Measurements from ENCODE around the gene FAM83B. TPM values are rescaled to one million over a fixed set of nuclear protein-coding genes. Genes with fewer than 3 reads are reported as not detected.
"Not testable (repeated sequence)": the region's sequence is repeated elsewhere in the genome, so short reads cannot be mapped to it uniquely, and the experiment has no call there.

The FAM83B gene
- total RNA-seq, 1 donor from 2014 or later: 0.29 TPM

DNA sequence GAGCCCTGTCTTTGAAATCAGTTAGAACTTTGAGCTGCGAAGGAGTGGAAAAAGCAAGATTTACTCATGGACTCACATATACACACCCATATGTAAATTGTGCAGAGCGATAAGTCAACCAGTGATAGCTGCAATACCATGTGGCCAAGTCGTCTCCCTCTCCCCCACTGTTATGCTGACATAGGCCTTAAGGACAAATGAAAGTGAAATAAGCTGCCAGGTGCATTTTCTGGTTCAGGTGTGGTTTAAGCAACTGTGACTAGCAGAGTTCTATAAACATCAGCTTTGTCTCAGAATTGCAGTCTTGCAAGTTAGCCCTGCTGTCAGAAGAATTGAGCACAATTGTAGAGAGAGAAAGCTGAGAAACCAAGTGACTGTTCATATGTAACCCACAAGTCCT lies 9.6 kb downstream of the FAM83B start:
- no peak for DNase-seq (ENCODE audit: extremely low read depth, low read depth, low spot score)

DNA sequence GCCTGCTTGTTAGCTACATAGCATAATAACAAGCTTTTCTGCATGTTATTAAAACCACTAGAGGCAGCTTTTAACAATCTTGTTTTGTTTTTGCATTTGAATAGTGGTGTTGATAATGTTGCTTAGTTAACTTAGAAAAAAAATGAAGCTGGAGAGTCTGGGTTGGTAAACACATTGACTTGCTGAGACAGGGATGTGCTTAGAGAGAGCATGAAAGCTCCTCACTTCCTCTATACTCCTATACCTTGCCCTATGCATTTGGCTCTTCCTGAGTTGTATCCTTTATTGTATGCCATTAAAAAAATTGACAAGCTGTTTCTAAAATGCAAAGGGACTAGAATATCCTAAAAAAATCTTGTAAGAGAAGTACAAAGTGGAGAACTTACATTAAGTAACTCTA lies 13.6 kb downstream of the FAM83B start:
- DNase-seq (ENCODE audit: extremely low read depth, low read depth, low spot score): no peak

DNA sequence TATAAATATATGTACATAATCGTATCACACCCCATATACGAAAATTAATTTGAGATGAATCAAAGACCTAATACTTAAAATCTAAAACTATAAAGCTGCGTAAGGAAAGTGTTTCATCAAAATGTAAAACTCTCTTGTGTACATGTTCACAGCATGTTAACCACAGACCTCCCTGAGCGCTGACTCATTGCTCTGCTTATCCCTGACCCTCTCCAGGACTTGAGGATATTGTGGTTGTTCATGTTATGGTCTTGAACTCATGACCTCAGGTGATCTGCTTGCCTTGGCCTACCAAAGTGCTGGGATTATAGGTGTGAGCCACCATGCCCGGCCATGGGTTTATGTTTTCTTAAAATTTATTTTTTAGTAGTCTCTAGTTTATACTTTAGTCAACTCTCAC lies 14.2 kb downstream of the FAM83B start:
- DNase-seq (ENCODE audit: extremely low read depth, low read depth, low spot score): no peak

DNA sequence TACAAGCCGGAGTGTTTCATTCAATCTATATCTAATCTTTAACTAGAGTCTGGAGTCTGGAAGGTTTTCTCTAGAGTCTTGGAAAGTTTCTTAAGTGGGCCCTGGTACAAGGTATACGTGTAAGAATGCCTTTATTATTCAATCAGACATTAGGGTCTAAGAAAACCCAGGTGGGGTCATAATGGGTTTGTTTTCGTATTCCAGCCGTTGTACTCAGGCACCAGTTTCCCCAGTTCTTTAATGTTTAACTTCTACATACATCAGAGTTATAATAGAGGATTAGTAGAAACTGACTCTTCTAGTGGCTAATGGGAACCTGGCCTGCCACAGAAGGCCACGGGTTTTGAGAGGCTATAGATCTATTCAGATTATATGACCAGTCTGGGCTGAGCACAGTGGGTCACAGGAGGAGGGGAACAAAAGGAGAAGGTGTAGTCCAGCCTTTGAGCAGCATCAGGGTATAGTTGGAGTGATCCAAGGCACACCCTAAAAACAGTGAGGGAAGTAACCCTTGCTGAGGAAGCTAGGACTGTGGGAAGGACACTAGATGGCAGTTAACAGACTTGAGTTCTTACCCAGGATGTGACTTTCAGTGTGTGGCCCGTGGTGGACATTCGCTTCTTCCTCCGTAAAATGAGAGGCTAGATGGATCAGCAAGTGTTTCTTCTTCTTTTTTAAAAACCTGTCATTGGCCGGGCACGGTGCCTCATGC lies 15.5 kb downstream of the FAM83B start:
- no peak for DNase-seq (ENCODE audit: extremely low read depth, low read depth, low spot score)

DNA sequence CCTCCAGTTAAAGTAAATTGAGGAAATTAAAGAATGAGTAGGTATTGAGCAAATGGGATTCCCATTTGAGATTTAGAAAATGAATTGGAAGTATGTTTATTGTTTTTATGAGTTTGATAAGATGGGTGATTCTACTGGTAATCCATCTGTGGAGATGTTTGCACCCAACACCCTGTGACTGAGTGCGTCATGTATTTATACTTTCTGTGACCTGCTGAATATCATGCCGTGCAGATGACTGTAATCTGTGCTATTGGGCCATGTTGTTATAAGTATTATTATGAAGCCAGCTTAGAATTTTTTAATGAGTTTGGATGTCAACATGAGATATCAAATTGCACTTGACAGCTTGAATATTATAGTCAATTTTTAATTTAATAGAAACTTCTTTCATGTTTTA lies 17.7 kb downstream of the FAM83B start:
- no peak for DNase-seq (ENCODE audit: extremely low read depth, low read depth, low spot score)

DNA sequence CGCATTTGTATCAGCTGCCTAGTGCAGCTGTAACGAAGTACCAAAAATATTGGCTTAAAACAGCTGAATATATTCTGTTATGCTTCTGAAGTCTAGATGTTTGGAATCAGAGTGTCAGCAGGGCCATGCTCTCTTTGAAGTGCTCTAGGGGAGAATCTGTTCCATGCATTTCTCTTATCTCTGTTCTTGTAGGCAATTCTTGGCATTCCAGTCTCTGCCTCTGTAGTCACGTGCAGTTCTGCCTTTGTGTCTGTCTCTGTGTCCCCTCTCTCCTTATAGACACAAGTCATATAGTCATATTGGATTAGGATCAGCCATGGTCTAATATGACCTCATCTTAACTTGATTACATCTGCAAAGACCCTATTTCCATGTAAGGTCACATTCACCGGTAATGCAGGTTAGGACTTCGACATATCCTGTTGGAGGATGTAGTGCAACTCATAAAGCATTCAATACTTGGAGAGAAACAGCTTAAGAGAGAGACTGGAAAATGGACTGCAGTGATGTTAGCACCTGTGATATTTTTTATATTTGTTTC lies 18.6 kb downstream of the FAM83B start:
- no peak for DNase-seq (ENCODE audit: extremely low read depth, low read depth, low spot score)

DNA sequence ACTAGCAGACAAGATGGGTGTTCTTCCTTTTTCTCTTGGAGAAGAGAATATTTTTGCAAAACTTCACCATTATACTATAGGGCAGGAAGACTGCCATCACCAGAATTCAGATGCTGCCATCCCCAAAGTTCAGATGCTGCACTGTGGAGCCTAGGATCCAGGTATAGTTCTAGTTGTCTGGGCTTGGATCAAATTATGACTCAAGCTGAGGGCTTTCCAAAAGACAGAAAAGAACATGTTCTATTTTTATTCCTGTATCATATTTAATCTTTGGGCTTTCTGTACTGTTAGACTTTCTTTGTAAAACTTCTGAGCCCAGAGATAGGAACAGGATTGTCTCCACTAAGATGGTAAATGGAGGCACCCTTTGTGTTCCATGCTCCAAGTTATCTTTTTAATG lies 22.0 kb downstream of the FAM83B start:
- DNase-seq (ENCODE audit: extremely low read depth, low read depth, low spot score): no peak

DNA sequence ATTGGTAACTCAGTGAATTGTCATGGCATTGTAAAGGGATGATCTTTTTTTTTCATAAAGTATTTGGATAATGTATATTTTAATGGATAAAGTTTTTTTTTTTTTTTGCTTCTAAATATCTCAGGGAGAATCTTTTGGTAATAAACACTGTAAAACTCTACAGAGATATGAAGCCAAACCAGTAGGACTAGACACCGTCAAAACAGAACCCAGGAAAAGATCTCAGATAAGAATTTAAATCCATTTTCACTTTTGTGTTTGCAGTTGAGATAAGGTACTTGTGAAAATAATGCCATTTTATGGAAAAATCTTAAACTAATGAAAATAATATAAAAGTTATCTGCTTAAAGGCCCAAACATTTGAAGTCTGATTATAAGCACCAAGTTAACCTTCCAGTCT lies 27.0 kb downstream of the FAM83B start:
- DNase-seq (ENCODE audit: extremely low read depth, low read depth, low spot score): no peak

DNA sequence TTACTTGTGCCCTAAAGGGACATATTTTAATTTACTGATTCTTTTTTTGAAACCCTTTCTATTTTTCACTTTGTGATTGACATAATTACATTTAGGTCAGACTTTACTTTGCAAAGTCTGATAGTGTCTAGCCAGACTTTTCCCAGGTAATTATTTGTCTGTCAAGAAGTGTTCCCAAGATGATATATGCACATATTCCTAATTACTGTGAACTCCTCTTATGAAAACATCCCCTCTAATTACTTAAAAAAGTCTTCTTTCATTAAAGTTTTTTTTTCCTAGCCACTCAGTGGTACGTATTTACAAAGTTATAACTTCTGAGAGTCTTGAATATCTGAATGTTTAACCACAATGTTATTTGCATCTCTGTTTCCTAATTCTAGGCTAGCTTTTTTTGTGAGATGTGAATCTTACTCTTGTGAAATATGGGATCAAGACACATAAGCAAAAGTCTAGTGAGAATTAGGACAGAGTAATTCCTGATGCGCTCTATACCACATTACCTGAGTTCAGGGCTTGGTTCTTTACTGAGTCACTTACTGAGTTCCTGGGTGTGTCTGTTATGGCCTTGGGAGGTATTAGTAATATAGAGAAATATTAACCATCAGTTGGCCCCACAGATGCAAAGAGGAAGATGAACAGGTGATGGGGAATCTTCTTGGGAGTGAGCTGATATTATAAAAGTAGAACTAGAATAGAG lies 27.9 kb downstream of the FAM83B start:
- no peak for DNase-seq (ENCODE audit: extremely low read depth, low read depth, low spot score)

DNA sequence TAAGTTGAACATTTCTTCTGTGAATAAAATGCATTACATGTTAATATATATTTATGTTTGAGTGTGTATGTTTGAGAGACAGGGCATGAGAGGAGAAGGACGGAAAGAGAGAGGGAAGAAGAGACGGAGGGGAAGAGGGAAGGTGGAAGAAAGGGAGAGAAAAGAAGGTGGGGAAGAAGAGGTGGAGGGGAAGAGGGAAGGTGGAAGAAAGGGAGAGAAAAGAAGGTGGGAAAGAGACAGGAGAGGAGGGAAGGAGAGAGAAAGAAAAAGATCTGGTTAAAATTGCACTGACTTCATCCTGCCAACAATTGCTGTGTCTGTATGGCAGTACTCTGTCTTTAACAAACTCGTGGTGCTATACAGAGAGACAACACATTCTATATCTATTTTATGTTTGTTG lies 29.0 kb downstream of the FAM83B start:
- no peak for DNase-seq (ENCODE audit: extremely low read depth, low read depth, low spot score)

DNA sequence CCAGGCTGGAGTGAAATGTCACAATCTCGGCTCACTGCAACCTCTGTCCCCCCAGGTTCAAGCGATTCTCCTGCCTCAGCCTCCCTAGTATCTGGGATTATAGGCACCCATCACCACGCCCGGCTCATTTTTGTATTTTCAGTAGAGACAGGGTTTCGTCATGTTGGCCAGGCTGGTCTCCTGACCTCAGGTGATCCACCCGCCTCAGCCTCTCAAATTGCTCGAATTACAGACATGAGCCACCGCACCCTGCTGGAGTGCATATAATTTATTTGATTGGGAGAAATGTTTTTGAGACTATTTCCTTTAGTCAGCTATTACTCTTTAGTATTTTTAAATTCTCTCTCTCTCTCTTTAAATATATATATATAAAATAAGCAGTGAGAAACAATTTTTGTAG lies 29.8 kb downstream of the FAM83B start:
- DNase-seq (ENCODE audit: extremely low read depth, low read depth, low spot score): no peak

DNA sequence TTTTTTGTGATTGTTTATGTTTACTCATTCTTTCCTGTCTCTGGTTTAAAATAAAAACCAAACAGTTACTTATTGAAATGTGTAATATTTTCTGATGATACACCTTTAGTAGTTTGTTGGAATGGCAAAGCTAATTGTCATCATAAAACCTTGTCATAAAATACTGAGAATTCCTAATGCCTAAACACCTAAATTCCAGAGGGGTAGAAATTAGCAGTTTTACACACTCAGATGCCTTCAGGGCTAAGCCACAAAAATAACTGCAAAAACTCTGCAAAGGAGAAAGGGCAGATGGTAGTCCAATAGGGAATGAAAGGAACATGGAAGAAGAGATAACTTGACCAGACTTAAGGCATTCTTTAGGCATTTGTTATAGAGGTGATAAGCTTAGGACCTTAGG lies 30.3 kb downstream of the FAM83B start:
- no peak for DNase-seq (ENCODE audit: extremely low read depth, low read depth, low spot score)

DNA sequence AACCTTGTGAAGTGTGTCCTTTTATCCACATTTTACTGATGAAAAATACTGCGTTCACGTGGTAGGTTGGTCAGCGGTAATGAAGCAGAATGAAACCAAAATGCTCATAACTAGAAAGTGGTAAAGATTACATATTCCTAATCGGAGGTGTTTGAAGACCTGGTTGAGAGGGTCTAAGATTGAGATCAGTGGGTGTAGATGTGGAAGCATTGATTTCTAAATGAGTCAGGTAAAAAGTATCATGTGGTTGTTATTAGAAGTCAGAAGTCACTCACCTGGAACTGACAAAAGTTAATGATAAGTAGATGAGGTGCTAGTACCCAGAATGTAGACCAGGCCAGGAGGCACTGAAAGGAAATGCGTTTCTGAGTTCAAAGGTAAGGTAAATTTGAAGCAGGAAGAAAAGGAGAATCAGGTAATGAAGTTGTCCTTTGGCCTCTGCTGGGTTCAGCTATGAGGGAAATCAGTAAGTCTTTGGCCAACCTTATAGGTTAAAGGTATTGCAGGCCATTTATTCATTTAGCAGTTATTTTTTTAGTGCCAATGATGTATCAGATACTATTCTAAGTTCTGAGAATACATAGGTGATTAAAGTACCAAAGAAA lies 31.2 kb downstream of the FAM83B start:
- no peak for DNase-seq (ENCODE audit: extremely low read depth, low read depth, low spot score)

DNA sequence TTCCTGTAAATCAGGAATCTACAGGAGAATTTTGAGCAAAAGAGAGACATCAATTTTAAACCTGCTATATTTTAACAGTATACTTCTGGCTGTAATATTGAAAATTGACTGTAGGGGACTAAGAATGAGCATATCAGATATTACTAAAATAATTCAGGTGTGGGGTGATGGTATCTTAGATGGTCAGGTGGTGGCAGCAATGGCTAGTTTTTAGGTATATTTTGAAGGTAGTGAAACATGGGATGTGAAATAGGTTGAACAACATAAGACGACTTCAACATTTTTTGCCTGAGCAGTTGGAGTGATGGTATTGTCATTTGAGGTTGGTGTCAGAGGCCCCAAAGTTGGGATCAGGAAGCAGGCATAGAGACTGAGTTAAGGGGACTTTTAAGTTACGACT lies 32.1 kb downstream of the FAM83B start:
- DNase-seq (ENCODE audit: extremely low read depth, low read depth, low spot score): no peak

DNA sequence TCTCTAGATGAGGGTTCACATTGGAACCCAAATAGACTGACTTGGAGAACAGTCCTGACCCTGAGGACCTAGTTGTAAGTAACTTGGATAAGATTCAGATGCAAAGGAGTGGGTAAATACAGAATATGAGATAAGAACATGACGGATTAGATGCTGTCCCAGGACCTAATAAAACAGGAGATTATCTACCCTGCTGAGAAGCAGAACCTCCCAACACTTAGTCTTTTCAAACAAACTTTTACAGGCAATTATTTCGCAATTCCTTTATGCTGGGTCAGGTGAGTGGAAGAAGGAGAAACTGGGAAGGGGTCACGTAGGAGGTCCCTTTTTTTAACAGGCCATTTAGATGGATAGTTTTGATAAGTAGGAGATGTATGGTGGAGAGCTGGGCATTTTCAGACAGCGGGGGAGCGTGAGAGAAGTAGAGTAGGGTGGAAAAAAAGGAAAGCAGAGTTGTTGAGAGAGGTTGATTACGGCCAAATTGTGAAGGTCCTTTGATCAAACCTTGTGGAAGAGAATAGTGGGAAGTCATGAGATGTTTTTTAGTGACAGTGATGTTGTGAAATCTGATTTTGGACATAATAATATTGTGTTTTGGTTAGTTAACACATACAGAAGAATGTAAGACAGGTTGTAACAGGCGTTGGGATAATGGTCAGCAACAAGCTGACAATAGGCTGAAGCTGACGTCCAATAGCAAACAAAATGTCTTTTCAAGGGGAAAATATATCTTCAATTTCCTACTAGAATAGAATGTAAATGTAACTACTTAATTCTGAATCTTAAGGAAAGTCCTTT lies 32.8 kb downstream of the FAM83B start:
- DNase-seq (ENCODE audit: extremely low read depth, low read depth, low spot score): no peak

DNA sequence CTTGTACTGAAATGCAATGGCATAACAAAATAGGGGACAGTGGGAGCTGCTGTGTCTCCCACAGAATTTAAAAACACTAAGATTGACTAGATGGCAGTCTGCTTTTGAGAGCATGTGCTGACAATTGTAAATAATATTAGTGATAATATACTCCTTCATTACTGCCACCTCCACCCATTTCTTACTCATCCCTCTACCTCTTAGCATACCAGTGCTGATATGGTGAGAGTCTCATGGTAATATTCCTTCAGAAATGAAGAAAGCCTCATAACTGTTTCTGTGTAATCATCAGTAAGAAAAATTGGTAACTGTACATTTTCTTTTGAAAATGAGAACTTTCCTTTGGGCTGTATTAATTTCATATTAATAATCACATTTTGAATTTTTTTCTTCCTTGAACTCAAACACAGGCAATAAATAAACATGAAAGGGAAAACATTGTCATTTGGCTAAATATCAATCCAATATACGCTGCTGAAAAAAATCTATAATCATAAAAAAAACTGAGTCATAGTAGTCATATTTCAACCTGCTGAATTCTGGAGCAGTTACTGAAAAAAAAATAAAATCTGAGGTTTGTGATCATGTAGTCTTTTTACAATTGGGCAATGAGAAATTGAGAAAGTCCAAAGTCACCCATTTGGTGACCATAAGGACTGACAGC lies 34.6 kb downstream of the FAM83B start:
- no peak for DNase-seq (ENCODE audit: extremely low read depth, low read depth, low spot score)

DNA sequence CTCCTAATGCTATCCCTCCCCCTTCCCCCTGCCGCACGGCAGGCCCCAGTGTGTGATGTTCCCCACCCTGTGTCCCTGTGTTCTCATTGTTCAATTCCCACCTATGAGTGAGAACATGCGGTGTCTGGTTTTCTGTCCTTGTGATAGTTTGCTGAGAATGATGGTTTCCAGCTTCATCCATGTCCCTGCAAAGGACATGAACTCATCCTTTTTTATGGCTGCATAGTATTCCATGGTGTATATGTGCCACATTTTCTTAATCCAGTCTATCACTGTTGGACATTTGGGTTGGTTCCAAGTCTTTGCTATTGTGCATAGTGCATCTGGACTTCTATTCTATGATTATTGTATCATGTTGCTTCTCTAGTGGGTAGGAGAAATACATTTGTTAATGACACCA lies 35.3 kb downstream of the FAM83B start:
- not testable (repeated sequence) for DNase-seq (ENCODE audit: extremely low read depth, low read depth, low spot score)

DNA sequence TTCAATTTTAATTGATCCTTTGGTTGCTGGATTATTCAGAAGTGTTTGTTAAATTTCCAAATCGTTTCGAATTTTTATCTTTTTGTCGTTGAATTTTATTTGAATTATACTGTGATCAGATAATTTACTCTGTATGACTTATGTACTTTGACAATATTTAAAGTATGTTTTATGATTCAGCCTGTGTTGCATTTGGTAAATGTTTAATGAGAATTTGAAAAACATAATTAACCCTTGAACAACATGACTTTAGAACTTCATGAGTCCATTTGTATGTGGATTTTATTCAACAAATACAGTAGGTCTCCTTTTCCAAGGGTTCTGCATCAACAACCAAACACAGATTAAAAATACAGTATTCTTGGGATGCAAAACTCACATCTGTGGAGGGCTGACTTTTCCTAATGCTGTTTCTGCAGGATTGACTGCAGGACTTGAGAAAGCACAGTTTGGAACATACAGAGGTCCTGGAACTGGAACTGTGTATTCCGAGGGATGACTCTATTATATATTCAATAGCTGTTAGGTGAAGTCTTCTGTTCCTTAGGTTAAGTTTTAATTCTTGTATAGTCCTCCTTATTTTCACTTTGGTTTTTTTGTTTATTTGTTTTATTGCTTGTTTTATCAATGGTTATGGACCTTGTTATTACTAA lies 40.5 kb downstream of the FAM83B start:
- DNase-seq (ENCODE audit: extremely low read depth, low read depth, low spot score): no peak

DNA sequence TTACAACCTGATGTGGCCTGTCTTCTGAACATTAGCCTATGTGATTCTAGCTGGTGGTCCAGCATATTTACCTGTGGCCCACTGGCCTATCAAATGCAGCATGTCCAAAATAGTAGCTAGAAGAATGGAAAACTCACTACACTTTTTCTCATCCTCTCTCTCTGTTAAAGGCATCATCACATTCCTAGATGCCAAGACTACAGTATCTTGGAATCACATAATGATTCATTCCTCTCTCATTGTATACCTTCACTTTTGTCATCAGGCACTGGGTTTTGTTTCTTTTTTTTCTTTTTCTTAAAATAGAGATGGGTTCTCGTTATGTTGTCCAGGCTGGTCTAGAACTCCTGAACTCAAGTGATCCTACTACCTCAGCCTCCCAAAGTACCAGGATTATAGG lies 45.0 kb downstream of the FAM83B start:
- no peak for DNase-seq (ENCODE audit: extremely low read depth, low read depth, low spot score)

DNA sequence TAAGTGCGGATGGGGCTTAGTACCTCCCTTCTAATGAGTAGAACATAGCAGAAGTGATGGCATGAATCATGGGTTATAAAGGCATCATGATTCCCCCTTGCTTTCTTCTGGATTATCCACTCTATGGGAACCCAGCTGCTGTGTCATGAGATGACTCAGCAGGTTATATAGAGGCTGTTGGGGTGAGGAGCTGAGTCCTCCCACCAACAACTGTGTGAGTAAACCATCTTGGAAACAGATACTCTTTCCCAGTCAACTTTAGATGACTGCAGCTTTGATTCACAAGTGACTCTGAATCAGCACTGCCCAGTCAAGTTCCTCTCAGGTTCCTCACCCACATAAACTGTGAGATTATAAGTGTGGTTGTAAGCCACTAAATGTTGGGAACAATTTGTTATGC lies 46.3 kb downstream of the FAM83B start:
- no peak for DNase-seq (ENCODE audit: extremely low read depth, low read depth, low spot score)

Data from glomerular endothelial cell (primary cell).